Loucy (cell line): ENCODE measurements around the gene STXBP2.

Experiments
- H2AFZ ChIP-seq: fragments of 200-600 bp; sonication (generic); 2 replicates; pipeline ENCODE4 v1.6.0; 2016; ENCODE audit warnings: antibody characterized with exemption, mild to moderate bottlenecking, low read length, moderate library complexity
- H3F3A ChIP-seq: fragments of 200-600 bp; 2 replicates; pipeline ENCODE4 v1.6.0; 2016; ENCODE audit warnings: antibody characterized with exemption, low read depth, mild to moderate bottlenecking
- H3K27me3 ChIP-seq: fragments of 200-600 bp; sonication (generic); 2 replicates; pipeline ENCODE4 v1.6.1; 2014; ENCODE audit warnings: low read length, mild to moderate bottlenecking; ENCODE audit not compliant: insufficient read depth, poor library complexity, severe bottlenecking
- H3K36me3 ChIP-seq: fragments of 200-600 bp; sonication (generic); 2 replicates; pipeline ENCODE4 v1.6.1; 2016; ENCODE audit warnings: low read length; ENCODE audit not compliant: insufficient read depth
- H3K4me1 ChIP-seq: fragments of 200-600 bp; sonication (generic); 2 replicates; pipeline ENCODE4 v1.5.1; 2014; ENCODE audit warnings: low read length, mild to moderate bottlenecking; ENCODE audit not compliant: insufficient read depth, poor library complexity, severe bottlenecking
- H3K4me2 ChIP-seq: fragments of 200-600 bp; sonication (generic); 2 replicates; pipeline ENCODE4 v1.6.0; 2014; ENCODE audit warnings: antibody characterized with exemption, low read length, low read depth, mild to moderate bottlenecking; ENCODE audit not compliant: poor library complexity, severe bottlenecking
- H3K4me3 ChIP-seq: fragments of 200-600 bp; sonication (generic); 2 replicates; pipeline ENCODE4 v1.5.1; 2014; ENCODE audit warnings: low read length, mild to moderate bottlenecking, mixed read lengths; ENCODE audit not compliant: poor library complexity, severe bottlenecking
- H3K79me2 ChIP-seq: fragments of 200-600 bp; sonication (generic); 2 replicates; pipeline ENCODE4 v1.6.1; 2014; ENCODE audit warnings: low read length; ENCODE audit not compliant: insufficient read depth
- H3K9ac ChIP-seq: fragments of 200-600 bp; sonication (generic); 2 replicates; pipeline ENCODE4 v1.6.0; 2014; ENCODE audit warnings: mild to moderate bottlenecking, low read depth, low read length, moderate library complexity; ENCODE audit not compliant: poor library complexity, severe bottlenecking
- H3K9me2 ChIP-seq: fragments of 200-600 bp; sonication (generic); replicated peaks from 2 replicates; pipeline ENCODE4 v1.6.1; 2016; ENCODE audit warnings: low read depth, low read length, mixed read lengths
- H3K9me3 ChIP-seq: fragments of 200-600 bp; sonication (generic); 2 replicates; pipeline ENCODE4 v1.6.1; 2014; ENCODE audit warnings: mild to moderate bottlenecking, antibody characterized with exemption, low read length, low read depth; ENCODE audit not compliant: insufficient read depth
- H4K20me1 ChIP-seq: fragments of 200-600 bp; sonication (generic); 2 replicates; pipeline ENCODE4 v1.6.0; 2014; ENCODE audit warnings: antibody characterized with exemption, low read length, mild to moderate bottlenecking; ENCODE audit not compliant: insufficient read depth, poor library complexity, severe bottlenecking
- EZH2phosphoT487 ChIP-seq: fragments of 200-600 bp; IDR thresholded peaks from 2 replicates; pipeline ENCODE4 v1.6.1; 2018; ENCODE audit warnings: antibody characterized with exemption, mild to moderate bottlenecking, moderate library complexity, borderline replicate concordance
- TF ChIP-seq, protein P1 (sequence below): fragments of 200-600 bp; sonication (generic); conservative IDR thresholded peaks from 2 replicates; pipeline ENCODE4 v1.5.1; 2014; ENCODE audit warnings: mild to moderate bottlenecking, antibody characterized with exemption, low read length

STXBP2 gene

DNA sequence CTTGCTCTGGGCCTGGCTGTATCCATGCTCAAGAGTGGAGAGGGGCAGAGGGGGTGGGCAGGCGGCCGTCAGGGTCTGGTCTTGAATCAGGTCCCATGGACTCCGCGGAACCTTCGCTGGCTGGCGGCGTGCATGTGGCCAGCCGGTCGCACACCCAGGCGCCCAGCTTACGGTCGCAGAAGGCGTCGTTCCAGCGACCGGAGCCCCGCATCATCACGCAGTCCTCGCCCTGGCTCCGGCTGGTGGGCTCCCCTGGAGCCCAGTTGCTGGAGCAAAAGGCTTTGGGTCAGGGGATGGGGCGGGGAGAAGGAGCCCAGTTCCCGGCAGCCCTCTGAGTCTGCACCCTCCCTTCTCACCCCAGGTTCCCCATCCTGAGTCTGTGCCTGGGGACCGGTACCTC is 52.3 kb downstream of the STXBP2 start:
- Histone ChIP-seq H3F3A (no peaks in the 10 kb centered on the region), H3K4me3 (no peak overlapping the region), H3K4me2 (no peak overlapping the region), H3K36me3 (no peaks in the 10 kb centered on the region), H3K9me2 (no peaks in the 10 kb centered on the region), H3K9me3 (no peaks in the 10 kb centered on the region), H3K9ac (no peak overlapping the region), H2AFZ (no peak overlapping the region), H3K27me3 (no peaks in the 10 kb centered on the region), H3K79me2 (no peaks in the 10 kb centered on the region), H3K4me1 (no peaks in the 10 kb centered on the region), H4K20me1 (no peaks in the 10 kb centered on the region)
- TF ChIP-seq, protein P1, sequence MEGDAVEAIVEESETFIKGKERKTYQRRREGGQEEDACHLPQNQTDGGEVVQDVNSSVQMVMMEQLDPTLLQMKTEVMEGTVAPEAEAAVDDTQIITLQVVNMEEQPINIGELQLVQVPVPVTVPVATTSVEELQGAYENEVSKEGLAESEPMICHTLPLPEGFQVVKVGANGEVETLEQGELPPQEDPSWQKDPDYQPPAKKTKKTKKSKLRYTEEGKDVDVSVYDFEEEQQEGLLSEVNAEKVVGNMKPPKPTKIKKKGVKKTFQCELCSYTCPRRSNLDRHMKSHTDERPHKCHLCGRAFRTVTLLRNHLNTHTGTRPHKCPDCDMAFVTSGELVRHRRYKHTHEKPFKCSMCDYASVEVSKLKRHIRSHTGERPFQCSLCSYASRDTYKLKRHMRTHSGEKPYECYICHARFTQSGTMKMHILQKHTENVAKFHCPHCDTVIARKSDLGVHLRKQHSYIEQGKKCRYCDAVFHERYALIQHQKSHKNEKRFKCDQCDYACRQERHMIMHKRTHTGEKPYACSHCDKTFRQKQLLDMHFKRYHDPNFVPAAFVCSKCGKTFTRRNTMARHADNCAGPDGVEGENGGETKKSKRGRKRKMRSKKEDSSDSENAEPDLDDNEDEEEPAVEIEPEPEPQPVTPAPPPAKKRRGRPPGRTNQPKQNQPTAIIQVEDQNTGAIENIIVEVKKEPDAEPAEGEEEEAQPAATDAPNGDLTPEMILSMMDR: no peak
- TF ChIP-seq EZH2phosphoT487: no peak

DNA sequence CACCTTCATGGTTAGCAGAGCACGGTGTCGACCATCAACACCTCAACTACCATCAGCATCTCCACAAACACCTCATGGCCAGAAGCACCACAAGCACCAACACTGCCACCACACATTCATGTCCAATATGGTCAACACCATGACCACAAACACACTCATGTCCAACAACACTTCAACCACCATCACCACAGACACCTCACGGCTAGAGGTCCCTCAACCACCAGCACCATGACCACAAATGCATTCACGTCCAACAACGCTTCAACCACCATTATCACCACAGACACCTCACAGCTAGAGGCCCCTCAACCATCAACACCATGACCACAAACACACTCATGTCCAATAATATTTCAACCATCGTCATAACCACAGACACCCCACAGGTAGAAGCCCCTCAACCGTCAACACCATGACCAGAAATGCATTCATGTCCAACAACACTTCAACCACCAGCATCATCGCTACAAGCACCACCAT is 53.9 kb downstream of the STXBP2 start:
- Histone ChIP-seq H3K27me3 (no peaks in the 10 kb centered on the region), H4K20me1 (no peaks in the 10 kb centered on the region), H3K4me2 (no peak overlapping the region), H3K9ac (no peak overlapping the region), H3K36me3 (no peaks in the 10 kb centered on the region), H2AFZ (no peak overlapping the region), H3F3A (no peaks in the 10 kb centered on the region), H3K4me1 (no peaks in the 10 kb centered on the region), H3K9me3 (no peaks in the 10 kb centered on the region), H3K79me2 (no peaks in the 10 kb centered on the region), H3K4me3 (no peak overlapping the region), H3K9me2 (no peaks in the 10 kb centered on the region)
- no peak for TF ChIP-seq EZH2phosphoT487
- TF ChIP-seq, protein P1: no peak

DNA sequence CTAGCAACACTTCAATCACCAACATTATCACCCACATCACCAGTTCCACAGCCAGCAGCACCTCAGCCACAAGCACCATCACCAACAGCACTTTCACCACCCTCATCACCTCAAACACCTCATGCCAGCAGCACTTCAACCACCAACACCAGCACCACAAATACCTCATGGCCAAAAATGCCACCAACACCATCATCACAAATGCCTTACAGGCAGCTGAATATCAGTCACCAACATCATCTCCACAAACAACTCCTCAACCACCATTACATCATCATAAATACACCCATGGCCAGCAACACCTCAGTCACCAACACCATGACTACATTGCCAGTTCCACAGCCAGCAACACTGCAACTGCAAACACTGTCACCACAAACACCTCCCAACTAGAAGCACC is 54.6 kb downstream of the STXBP2 start:
- H2AFZ ChIP-seq: no peak overlapping the region
- no peaks in the 10 kb centered on the region for H3K36me3 ChIP-seq
- H3K9ac ChIP-seq: no peak overlapping the region
- H3K9me3 ChIP-seq: no peaks in the 10 kb centered on the region
- no peaks in the 10 kb centered on the region for H4K20me1 ChIP-seq
- no peak overlapping the region for H3K4me3 ChIP-seq
- TF ChIP-seq, protein P1: no peak
- TF ChIP-seq EZH2phosphoT487: no peak
- no peaks in the 10 kb centered on the region for H3K9me2 ChIP-seq
- no peaks in the 10 kb centered on the region for H3K79me2 ChIP-seq
- H3F3A ChIP-seq: no peaks in the 10 kb centered on the region
- H3K27me3 ChIP-seq: no peaks in the 10 kb centered on the region
- no peaks in the 10 kb centered on the region for H3K4me1 ChIP-seq
- H3K4me2 ChIP-seq: no peak overlapping the region
